ENCODE data around the gene GRID1.

GRID1 gene

GRCh38 chr10:86167762-86168128 lies 198.8 kb downstream of the GRID1 start:
- H3K27me3 Mint-ChIP-seq, result peaks cover 18% of the 10 kb centered on the region
- intact Hi-C loops (cut with micrococcal nuclease), result no loop called here
- no peaks in the 10 kb centered on the region for H3K9me3 Mint-ChIP-seq
- no peak overlapping the region for H3K4me3 Mint-ChIP-seq
- peaks cover 19% of the 10 kb centered on the region for H3K4me1 Mint-ChIP-seq (ENCODE audit: low read depth)
- H3K36me3 Mint-ChIP-seq (ENCODE audit: low read depth), result no peaks in the 10 kb centered on the region
- no peak overlapping the region for H3K27ac Mint-ChIP-seq

- no peak overlapping the region for H3K27ac Mint-ChIP-seq
- H3K4me1 Mint-ChIP-seq (ENCODE audit: low read depth), result peaks cover 19% of the 10 kb centered on the region
- no peak overlapping the region for H3K4me3 Mint-ChIP-seq
- intact Hi-C loops (cut with micrococcal nuclease), result no loop called here
- H3K9me3 Mint-ChIP-seq, result no peaks in the 10 kb centered on the region
- H3K27me3 Mint-ChIP-seq, result peaks cover 18% of the 10 kb centered on the region
- H3K36me3 Mint-ChIP-seq (ENCODE audit: low read depth), result no peaks in the 10 kb centered on the region
These were observed 199.4 kb downstream of the GRID1 start for GRCh38 chr10:86167121-86167761.

DNA sequence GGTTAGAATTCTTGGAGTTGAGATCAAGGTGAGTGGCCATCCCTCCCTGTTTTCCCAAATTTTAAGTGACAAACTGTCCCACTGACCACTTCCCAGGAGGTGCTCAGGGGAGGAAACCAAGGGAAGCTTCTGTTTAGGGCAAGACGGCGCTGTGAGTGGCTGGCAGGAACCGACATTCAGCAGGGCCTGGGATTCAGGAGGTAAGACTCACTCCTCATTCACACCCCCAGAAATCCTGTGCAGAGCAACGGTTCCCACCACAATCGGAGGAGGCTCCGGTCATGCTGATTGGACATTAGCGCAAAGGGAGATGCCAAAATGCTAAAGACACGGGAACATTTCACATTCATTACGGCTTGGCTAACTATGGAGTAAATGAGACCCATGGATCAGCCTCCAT lies 200.9 kb downstream of the GRID1 start:
- intact Hi-C loops (cut with micrococcal nuclease), result no loop called here
- H3K27me3 Mint-ChIP-seq, result peaks cover 12% of the 10 kb centered on the region
- no peak overlapping the region for H3K27ac Mint-ChIP-seq
- H3K36me3 Mint-ChIP-seq (ENCODE audit: low read depth), result no peaks in the 10 kb centered on the region
- H3K4me1 Mint-ChIP-seq (ENCODE audit: low read depth), result peaks cover 12% of the 10 kb centered on the region
- H3K9me3 Mint-ChIP-seq, result no peaks in the 10 kb centered on the region
- H3K4me3 Mint-ChIP-seq, result no peak overlapping the region

- Mint-ChIP-seq H3K4me3 (no peak overlapping the region), H3K27me3 (peaks cover 12% of the 10 kb centered on the region), H3K9me3 (no peaks in the 10 kb centered on the region), H3K4me1 (ENCODE audit: low read depth) (peaks cover 6% of the 10 kb centered on the region), H3K36me3 (ENCODE audit: low read depth) (no peaks in the 10 kb centered on the region), H3K27ac (no peak overlapping the region)
- intact Hi-C loops (cut with micrococcal nuclease), result no loop called here
These were observed 201.5 kb downstream of the GRID1 start for GRCh38 chr10:86164960-86165630.

GRCh38 chr10:86164174-86164774 lies 202.3 kb downstream of the GRID1 start:
- Mint-ChIP-seq H3K27me3 (peaks cover 12% of the 10 kb centered on the region), H3K4me3 (no peak overlapping the region), H3K9me3 (no peaks in the 10 kb centered on the region), H3K4me1 (ENCODE audit: low read depth) (no peaks in the 10 kb centered on the region), H3K36me3 (ENCODE audit: low read depth) (no peaks in the 10 kb centered on the region), H3K27ac (no peak overlapping the region)
- intact Hi-C loops (cut with micrococcal nuclease), result no loop called here

- no peak overlapping the region for H3K4me3 Mint-ChIP-seq
- no peak overlapping the region for H3K27ac Mint-ChIP-seq
These were observed 202.9 kb downstream of the GRID1 start for GRCh38 chr10:86163522-86164173.

GRCh38 chr10:86162696-86163400 lies 203.7 kb downstream of the GRID1 start:
- Mint-ChIP-seq H3K27ac (no peak overlapping the region), H3K27me3 (peaks cover 11% of the 10 kb centered on the region), H3K36me3 (ENCODE audit: low read depth) (no peaks in the 10 kb centered on the region), H3K4me3 (no peak overlapping the region), H3K4me1 (ENCODE audit: low read depth) (no peaks in the 10 kb centered on the region), H3K9me3 (no peaks in the 10 kb centered on the region)
- intact Hi-C loops (cut with micrococcal nuclease), result no loop called here

More at GRCh38 chr10:86163522-86164173, 202.9 kb downstream of the GRID1 start:
- Mint-ChIP-seq H3K27me3 (peaks cover 12% of the 10 kb centered on the region), H3K9me3 (no peaks in the 10 kb centered on the region), H3K36me3 (ENCODE audit: low read depth) (no peaks in the 10 kb centered on the region), H3K4me1 (ENCODE audit: low read depth) (no peaks in the 10 kb centered on the region)
- intact Hi-C loops (cut with micrococcal nuclease), result no loop called here

- peaks cover 3% of the 10 kb centered on the region for H3K27me3 Mint-ChIP-seq
- H3K27ac Mint-ChIP-seq, result no peak overlapping the region
- intact Hi-C loops (cut with micrococcal nuclease), result no loop called here
- H3K4me3 Mint-ChIP-seq, result no peak overlapping the region
- no peaks in the 10 kb centered on the region for H3K9me3 Mint-ChIP-seq
- no peaks in the 10 kb centered on the region for H3K36me3 Mint-ChIP-seq (ENCODE audit: low read depth)
- no peaks in the 10 kb centered on the region for H3K4me1 Mint-ChIP-seq (ENCODE audit: low read depth)
These were observed 204.6 kb downstream of the GRID1 start for GRCh38 chr10:86162036-86162435.

DNA sequence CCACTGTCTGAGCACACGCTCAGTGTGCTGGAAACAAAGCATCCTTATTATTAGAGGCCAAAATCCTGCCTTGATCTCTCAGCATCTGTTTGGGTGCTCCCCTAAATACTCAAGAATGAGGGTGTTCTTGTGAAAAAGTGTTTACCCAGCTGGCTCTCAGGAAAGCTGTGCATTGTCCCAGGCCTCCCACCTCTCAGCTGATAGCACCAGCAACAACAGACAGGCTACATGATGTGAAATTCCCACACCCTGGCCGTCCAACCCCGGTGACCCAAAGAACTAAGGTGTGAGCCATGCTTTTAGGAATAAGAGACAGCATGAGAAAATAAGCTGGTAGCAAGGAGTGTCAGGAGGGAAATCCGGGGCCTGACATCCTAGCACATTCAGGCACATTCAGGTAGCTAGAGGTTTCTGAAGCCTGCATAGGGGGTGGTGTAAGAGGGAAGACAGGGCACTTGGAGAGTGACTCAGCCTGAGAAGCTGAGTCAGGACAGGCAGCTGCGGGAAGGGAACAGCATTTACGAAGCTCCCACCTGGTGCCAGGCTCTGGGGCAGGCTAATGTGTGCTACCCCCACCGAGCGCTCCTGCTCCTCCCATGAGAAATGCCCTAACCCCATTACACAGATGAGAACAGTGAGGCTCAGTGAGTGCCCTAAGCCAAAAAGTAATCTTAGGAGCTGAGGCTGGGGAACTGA lies 205.6 kb downstream of the GRID1 start:
- no peak overlapping the region for H3K27ac Mint-ChIP-seq
- no peaks in the 10 kb centered on the region for H3K9me3 Mint-ChIP-seq
- H3K27me3 Mint-ChIP-seq, result peaks cover 2% of the 10 kb centered on the region
- no peak overlapping the region for H3K4me3 Mint-ChIP-seq
- intact Hi-C loops (cut with micrococcal nuclease), result no loop called here
- no peaks in the 10 kb centered on the region for H3K36me3 Mint-ChIP-seq (ENCODE audit: low read depth)
- H3K4me1 Mint-ChIP-seq (ENCODE audit: low read depth), result no peaks in the 10 kb centered on the region

DNA sequence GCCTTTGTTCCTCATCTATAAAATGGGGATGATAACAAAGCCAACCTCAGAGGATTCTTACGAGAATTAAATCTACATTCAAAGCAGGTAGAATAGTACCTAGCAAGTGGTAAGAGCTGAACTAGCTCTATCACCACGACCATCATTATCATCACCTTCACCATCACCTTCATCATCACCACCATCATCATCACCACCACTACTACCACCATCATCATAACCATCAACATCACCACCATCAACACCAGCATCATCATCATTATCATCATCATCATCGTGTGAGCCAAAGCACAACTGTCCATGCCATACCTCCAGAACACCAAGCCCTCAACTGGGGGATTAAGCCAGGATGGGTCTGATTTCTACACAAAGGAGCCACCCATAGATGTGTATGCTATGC lies 206.8 kb downstream of the GRID1 start:
- no peaks in the 10 kb centered on the region for H3K9me3 Mint-ChIP-seq
- no peaks in the 10 kb centered on the region for H3K36me3 Mint-ChIP-seq (ENCODE audit: low read depth)
- no peaks in the 10 kb centered on the region for H3K4me1 Mint-ChIP-seq (ENCODE audit: low read depth)
- no peak overlapping the region for H3K27ac Mint-ChIP-seq
- H3K4me3 Mint-ChIP-seq, result no peak overlapping the region
- peaks cover 4% of the 10 kb centered on the region for H3K27me3 Mint-ChIP-seq
- intact Hi-C loops (cut with micrococcal nuclease), result no loop called here

DNA sequence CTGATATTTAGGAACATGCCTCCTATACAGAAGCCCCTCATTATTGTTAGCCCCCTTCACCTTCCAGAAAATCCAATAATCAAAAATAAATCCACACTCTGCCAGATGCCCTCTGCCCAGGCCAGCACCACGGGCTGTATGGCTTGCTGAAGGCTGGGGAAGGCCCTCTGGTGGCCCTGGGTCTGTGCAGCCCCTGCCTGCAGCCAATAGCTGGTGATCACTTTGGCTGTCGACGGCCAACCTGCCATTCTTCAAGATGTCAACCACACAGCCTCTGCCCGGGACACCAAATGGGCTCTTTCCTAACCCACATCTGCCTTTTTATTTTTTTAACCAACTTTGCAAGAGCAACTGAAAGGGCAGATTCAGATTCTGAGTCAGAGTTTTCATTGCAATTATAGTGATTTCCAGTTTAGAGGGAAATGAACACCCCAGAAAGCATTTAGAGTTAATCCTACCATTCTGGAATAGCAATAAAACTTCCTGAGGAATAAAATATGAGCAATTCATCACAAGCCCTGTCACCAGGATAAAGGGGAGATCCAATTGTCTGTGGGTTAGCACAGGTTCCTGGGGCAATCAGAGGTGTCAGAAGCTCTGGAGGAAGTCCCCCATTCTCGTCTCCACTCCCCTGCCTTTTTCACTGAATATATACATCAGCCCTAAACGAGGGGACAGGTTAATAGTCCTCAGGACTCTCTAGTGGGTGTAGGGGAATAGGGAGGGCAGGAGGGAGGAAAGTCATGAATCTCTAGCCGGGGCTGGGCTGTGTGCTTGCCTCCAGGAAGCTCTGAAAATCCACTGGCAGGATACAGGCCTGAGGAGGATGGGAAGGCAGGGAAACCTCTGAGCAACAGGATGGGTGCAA lies 211.3 kb downstream of the GRID1 start:
- H3K27me3 Mint-ChIP-seq, result peaks cover 2% of the 10 kb centered on the region
- H3K4me1 Mint-ChIP-seq (ENCODE audit: low read depth), result no peaks in the 10 kb centered on the region
- intact Hi-C loops (cut with micrococcal nuclease), result no loop called here
- H3K36me3 Mint-ChIP-seq (ENCODE audit: low read depth), result no peaks in the 10 kb centered on the region
- no peak overlapping the region for H3K4me3 Mint-ChIP-seq
- H3K9me3 Mint-ChIP-seq, result no peaks in the 10 kb centered on the region
- no peak overlapping the region for H3K27ac Mint-ChIP-seq

DNA sequence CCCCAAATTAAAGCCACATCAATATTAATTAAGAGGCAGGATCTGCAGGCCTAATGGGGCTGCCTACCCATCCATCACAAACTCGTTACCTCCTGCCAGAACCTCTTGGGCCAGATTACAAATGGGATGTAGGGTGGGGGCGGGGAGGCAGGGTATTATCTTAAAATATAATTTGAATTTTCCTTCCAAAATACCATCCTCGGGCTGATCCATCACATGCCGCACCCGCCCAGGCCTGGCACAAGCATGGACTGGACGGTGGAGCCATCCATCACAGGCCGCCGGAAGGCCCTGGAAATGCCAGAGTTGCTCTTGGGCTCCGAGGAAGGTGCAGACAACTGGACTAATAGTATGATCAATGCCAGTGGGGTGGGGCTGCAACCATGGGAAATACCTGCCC lies 212.8 kb downstream of the GRID1 start:
- intact Hi-C loops (cut with micrococcal nuclease), result no loop called here
- no peaks in the 10 kb centered on the region for H3K9me3 Mint-ChIP-seq
- H3K36me3 Mint-ChIP-seq (ENCODE audit: low read depth), result no peaks in the 10 kb centered on the region

DNA sequence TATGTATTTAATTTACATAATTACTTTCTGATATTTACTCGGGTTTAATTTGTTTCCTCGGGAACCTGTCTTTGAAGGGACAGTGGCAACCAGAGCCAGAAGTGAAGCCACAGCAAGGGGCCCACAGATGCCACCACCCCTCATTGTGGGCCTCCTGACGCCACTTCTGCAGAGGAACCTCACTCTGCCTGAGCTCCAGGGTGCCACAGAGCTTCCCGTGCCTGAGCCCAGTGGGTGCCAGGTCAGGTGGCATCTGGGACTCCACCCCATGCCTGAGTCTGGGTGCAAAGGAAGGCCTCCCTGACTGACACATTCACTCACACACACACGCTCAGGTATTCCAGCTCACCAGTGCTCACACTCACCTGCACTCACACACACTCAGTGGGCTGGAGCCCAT lies 213.7 kb downstream of the GRID1 start:
- H3K4me1 Mint-ChIP-seq (ENCODE audit: low read depth), result no peaks in the 10 kb centered on the region
- no peaks in the 10 kb centered on the region for H3K36me3 Mint-ChIP-seq (ENCODE audit: low read depth)
- H3K4me3 Mint-ChIP-seq, result no peak overlapping the region
- intact Hi-C loops (cut with micrococcal nuclease), result no loop called here
- H3K27me3 Mint-ChIP-seq, result peaks cover 2% of the 10 kb centered on the region
- H3K9me3 Mint-ChIP-seq, result no peaks in the 10 kb centered on the region
- H3K27ac Mint-ChIP-seq, result no peak overlapping the region

More for the DNA sequence above, 212.8 kb downstream of the GRID1 start:
- no peak overlapping the region for H3K27ac Mint-ChIP-seq
- H3K27me3 Mint-ChIP-seq, result peaks cover 2% of the 10 kb centered on the region
- H3K4me1 Mint-ChIP-seq (ENCODE audit: low read depth), result no peaks in the 10 kb centered on the region
- no peak overlapping the region for H3K4me3 Mint-ChIP-seq

Data from dendritic cell treated with granulocyte-macrophage colony-stimulating factor and Interleukin-4, amounts not matched to agents 40 ng/mL and 50 ng/mL, for 4 days (primary cell).